Stomach (tissue), 9 donors: Measurements from ENCODE around the gene TRIM24. TPM values are rescaled to one million over a fixed set of nuclear protein-coding genes. Genes with fewer than 3 reads are reported as not detected.
A peak's percentile ranks its signal among the peaks of the same experiment; 100 is the strongest.
"Not testable (repeated sequence)": the region's sequence is repeated elsewhere in the genome, so short reads cannot be mapped to it uniquely, and the experiment has no call there.

ENCODE experiments used
- DNase-seq, 2 donors: peaks; one replicate each; pipeline versions ENCODE4 v3.0.0 to v3.0.0-alpha.2; 2013 to 2019
- H3K27ac ChIP-seq, 5 donors: fragments of 200-600 bp in 4 of 5; sonication (generic) in 4 of 5; one replicate each; pipeline ENCODE4 v1.5.1; 2013 to 2019; ENCODE audit warnings: mild to moderate bottlenecking in 1 of 5, moderate library complexity in 1 of 5
- H3K27me3 ChIP-seq, 3 donors: fragments of 200-600 bp; sonication (generic); one replicate each; pipeline ENCODE4 v1.5.1; 2017 to 2019; ENCODE audit warnings: mixed run types in 1 of 3
- H3K36me3 ChIP-seq, 4 donors: fragments of 200-600 bp; sonication (generic); 1 replicate in 3 of 4; 2 replicates in 1 of 4; pipeline ENCODE4 v1.5.1; 2016 to 2019
- H3K4me1 ChIP-seq, 4 donors: fragments of 200-600 bp; sonication (generic); one replicate each; pipeline ENCODE4 v1.5.1; 2016 to 2019
- H3K4me3 ChIP-seq, 4 donors: fragments of 200-600 bp; sonication (generic) in 3 of 4; one replicate each; pipeline ENCODE4 v1.5.1; 2016 to 2019; ENCODE audit warnings: mild to moderate bottlenecking in 1 of 4
- H3K9me3 ChIP-seq, 4 donors: fragments of 200-600 bp; sonication (generic); one replicate each; pipeline ENCODE4 v1.5.1; 2016 to 2019
- EP300 ChIP-seq: sonication (generic); formaldehyde crosslinking; IDR thresholded peaks from one replicate; pipeline ENCODE4 v1.6.1; 2017; ENCODE audit warnings: antibody characterized with exemption
- POLR2A ChIP-seq, 4 donors: fragments of 450-650 bp; IDR thresholded peaks; one replicate each; pipeline ENCODE4 v1.6.1; 2016; ENCODE audit warnings: antibody characterized with exemption in 4 of 4, control low read depth in 2 of 4, mild to moderate bottlenecking in 1 of 4, moderate library complexity in 1 of 4
- POLR2AphosphoS5 ChIP-seq, 3 donors: sonication (generic); formaldehyde crosslinking; IDR thresholded peaks; one replicate each; pipeline ENCODE4 v1.6.1; 2016; ENCODE audit warnings: antibody characterized with exemption in 3 of 3
- WGBS, 5 donors: extraction: QIAGEN DNeasy Blood & Tissue Kit in 3 of 5; methylation state at CpG; one replicate each; pipeline versions ENCODE4 v1.1.5 to v1.1.7; 2013 to 2018; 5-methylcytosine and 5-hydroxymethylcytosine counted together
- intact Hi-C: fragments of 100-400 bp; cut with DNase I; formaldehyde crosslinking; loops from one replicate; pipeline ENCODE4 v1.15.1; 2023; ENCODE audit warnings: low total_unique reads
- polyA plus RNA-seq, 3 donors: library from polyadenylated mRNA; stranded (reverse); fragments of 200-250 nt; gene quantifications; one replicate each; pipeline ENCODE4 v1.2.3, GENCODE V29; 2013
- total RNA-seq, 5 donors: library from RNA; depleted of rRNA; stranded (reverse); fragments of >200 nt; gene quantifications; one replicate each; pipeline versions ENCODE4 v1.1.0 to v1.2.3, GENCODE V29; 2014 to 2016
- TF ChIP-seq, protein P1 (sequence below), 7 experiments: fragments of 450-650 bp in 4 of 7; fragments of 200-600 bp in 3 of 7; sonication (generic) in 3 of 7; IDR thresholded peaks; one replicate each; pipeline ENCODE4 v1.5.1; 2016 to 2019; ENCODE audit warnings: antibody characterized with exemption in 7 of 7, control low read depth in 2 of 7, mild to moderate bottlenecking in 1 of 7
- donor health status: healthy with polysubstance abuse.
- donor health status: Bipolar disorder and iron deficiency.
- donor health status: healthy.

The TRIM24 gene
- total and polyA plus RNA-seq, 8 donors: 5.5 to 32.0 (median 11.9) TPM

DNA sequence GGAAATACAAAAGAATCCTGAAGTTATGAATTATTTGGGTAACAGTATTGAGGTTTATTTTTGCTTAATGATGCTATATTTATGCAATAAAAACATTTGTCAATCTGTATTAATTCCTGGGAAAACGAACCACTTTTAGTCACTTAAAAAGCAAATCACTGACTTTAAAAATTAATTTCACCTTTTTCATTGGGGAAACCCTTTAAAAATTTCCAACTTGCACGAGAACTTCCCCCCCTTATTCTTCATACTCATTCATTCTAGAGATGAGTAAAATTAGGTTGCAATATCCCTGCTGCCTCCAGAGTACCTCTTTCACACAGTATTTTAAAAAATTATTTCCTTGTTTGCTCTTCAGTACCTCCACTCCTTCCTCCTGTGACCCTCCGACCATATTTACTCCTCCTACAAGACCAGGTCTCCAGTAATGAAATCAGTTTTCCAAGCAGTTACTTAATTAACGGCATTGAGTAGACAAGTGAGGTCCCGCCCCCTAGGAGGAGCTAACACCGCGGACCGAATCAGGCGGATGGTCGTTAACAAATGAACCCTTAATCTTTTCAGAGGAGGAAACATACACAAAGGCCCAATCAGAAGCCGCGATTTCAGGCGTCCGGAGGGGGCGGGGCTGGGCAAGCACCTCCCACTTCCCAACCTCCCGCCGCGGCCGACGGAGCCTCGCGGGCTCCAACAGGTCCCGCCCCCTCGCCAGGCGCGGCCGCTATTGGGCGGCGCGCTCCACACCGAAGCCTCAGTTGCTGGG lies 465 bp upstream of the TRIM24 start:
- Histone ChIP-seq H3K27me3 (no peaks in the 10 kb centered on the region), H3K27ac (peak overlapping the region in 4 of 5 donors; percentile 95 to 97 (median 96)), H3K9me3 (no peaks in the 10 kb centered on the region), H3K36me3 (no peaks in the 10 kb centered on the region), H3K4me1 (peaks cover 0 to 33% (median 22%) of the 10 kb centered on the region in 4 donors), H3K4me3 (peak overlapping the region; percentile 93 to 98 (median 96))
- 2 to 3% (median 2%) methylated on average over 23 to 31 of the region's 31 CpGs for WGBS, 5 donors
- intact Hi-C loops: no loop called here
- DNase-seq: peak; percentile 98 to 100
- peak in 1 of 3 donors; percentile 29 for TF ChIP-seq POLR2AphosphoS5 (IDR thresholded peaks at IDR 0.05)
- TF ChIP-seq POLR2A (IDR thresholded peaks at IDR 0.05): no peak
- no peak for TF ChIP-seq EP300
- TF ChIP-seq, protein P1, sequence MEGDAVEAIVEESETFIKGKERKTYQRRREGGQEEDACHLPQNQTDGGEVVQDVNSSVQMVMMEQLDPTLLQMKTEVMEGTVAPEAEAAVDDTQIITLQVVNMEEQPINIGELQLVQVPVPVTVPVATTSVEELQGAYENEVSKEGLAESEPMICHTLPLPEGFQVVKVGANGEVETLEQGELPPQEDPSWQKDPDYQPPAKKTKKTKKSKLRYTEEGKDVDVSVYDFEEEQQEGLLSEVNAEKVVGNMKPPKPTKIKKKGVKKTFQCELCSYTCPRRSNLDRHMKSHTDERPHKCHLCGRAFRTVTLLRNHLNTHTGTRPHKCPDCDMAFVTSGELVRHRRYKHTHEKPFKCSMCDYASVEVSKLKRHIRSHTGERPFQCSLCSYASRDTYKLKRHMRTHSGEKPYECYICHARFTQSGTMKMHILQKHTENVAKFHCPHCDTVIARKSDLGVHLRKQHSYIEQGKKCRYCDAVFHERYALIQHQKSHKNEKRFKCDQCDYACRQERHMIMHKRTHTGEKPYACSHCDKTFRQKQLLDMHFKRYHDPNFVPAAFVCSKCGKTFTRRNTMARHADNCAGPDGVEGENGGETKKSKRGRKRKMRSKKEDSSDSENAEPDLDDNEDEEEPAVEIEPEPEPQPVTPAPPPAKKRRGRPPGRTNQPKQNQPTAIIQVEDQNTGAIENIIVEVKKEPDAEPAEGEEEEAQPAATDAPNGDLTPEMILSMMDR (IDR thresholded peaks at IDR 0.05): peak in 3 of 7 experiments; percentile 29 to 48 (median 30)

DNA sequence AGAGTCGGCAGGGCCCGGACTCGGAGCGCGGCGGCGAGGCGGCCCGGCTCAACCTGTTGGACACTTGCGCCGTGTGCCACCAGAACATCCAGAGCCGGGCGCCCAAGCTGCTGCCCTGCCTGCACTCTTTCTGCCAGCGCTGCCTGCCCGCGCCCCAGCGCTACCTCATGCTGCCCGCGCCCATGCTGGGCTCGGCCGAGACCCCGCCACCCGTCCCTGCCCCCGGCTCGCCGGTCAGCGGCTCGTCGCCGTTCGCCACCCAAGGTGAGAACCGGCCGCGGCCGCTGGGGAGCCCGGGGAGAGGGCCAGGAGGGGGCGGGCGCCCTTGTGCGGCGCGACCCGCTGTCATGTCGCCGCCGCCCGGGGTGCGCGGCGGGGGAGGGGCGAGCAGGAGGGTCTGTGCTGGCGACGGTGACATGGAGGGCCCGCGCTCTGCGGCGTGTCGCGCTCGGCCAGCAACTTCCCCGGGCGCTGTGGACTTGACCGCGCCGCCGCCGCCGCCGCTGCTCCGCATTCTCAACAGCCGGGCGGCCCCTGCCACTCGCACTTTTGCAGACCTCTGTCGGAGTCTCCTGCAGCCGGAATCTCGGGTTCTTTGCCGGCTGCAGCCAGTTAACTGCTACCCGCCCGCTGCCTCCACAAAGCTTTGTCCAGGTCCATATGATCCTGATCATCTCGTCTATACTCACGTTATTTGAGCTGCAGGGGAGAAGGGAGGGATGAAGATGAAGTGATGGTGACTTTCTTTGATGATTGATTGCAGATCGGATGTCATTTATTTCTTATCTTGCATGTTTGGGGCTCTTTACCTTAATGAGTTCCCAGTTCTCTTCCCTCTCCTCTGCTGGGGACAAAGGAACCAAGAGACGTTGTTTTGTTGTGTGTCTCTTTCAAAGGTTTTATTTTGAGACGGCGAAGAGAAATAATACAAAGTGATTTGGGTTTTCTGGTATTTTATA lies 869 bp downstream of the TRIM24 start:
- H3K4me1 ChIP-seq: peaks cover 0 to 47% (median 32%) of the 10 kb centered on the region in 4 donors
- TF ChIP-seq, protein P1 (IDR thresholded peaks at IDR 0.05): no peak
- no peak for TF ChIP-seq EP300
- TF ChIP-seq POLR2AphosphoS5 (IDR thresholded peaks at IDR 0.05): no peak
- TF ChIP-seq POLR2A (IDR thresholded peaks at IDR 0.05): no peak
- peak; percentile 61 to 87 for DNase-seq
- H3K36me3 ChIP-seq: no peaks in the 10 kb centered on the region
- intact Hi-C loops: no loop called here
- 0 to 1% (median 0%) methylated on average over 21 to 84 of the region's 84 CpGs for WGBS, 5 donors
- H3K27me3 ChIP-seq: no peaks in the 10 kb centered on the region
- H3K27ac ChIP-seq: peak overlapping the region; percentile 95 to 97 (median 96)
- no peaks in the 10 kb centered on the region for H3K9me3 ChIP-seq
- peak overlapping the region; percentile 93 to 98 (median 96) for H3K4me3 ChIP-seq

DNA sequence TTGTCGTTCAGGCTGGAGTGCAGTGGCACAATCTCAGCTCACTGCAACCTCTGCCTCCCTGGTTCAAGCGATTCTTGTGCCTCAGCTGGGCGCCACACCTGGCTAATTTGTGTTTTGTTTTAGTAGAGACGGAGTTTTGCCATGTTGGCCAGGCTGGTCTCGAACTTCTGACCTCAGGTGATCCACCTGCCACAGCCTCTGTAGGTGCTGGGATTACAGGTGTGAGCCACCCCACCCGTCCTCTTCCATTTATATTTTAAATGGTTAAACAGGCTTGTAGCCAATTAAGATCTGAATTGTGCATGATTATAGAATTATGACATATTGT lies 3.2 kb downstream of the TRIM24 start:
- H3K4me3 ChIP-seq, H3K27ac ChIP-seq, DNase-seq, intact Hi-C loops, H3K9me3 ChIP-seq, H3K27me3 ChIP-seq, H3K36me3 ChIP-seq: not testable (repeated sequence)
- WGBS, 5 donors: 92 to 98% (median 96%) methylated on average over 6 of the region's 6 CpGs
- H3K4me1 ChIP-seq: peaks cover 5 to 55% (median 38%) of the 10 kb centered on the region in 4 donors

DNA sequence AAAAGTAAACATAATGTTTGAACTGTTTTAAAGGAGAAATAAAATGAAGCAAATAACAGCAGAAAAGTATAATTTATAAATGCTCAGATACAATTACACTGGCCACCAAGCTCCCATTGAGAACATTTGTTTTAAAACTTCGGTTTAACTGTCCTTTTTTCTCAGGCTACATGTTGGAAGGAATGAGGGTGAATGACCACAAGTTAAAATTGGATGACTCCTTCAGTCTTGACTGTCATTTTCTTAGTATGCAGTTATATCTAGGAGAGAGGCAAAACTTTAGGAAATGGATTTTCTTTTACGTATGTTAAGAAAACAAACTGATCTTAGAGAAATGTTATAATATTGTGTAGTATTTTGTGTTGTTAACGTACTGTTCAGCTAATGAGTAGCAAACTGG lies 5.0 kb downstream of the TRIM24 start:
- no peak overlapping the region for H3K4me3 ChIP-seq
- no peaks in the 10 kb centered on the region for H3K27me3 ChIP-seq
- peaks cover 14 to 68% (median 43%) of the 10 kb centered on the region in 4 donors for H3K4me1 ChIP-seq
- intact Hi-C loops: no loop called here
- TF ChIP-seq EP300: no peak
- TF ChIP-seq POLR2AphosphoS5 (IDR thresholded peaks at IDR 0.05): no peak
- TF ChIP-seq, protein P1 (IDR thresholded peaks at IDR 0.05): no peak
- no peak for TF ChIP-seq POLR2A (IDR thresholded peaks at IDR 0.05)
- no peaks in the 10 kb centered on the region for H3K36me3 ChIP-seq
- 55 to 78% (median 61%) methylated on average over 3 of the region's 3 CpGs for WGBS, 5 donors
- no peak overlapping the region for H3K27ac ChIP-seq
- DNase-seq: no peak
- no peaks in the 10 kb centered on the region for H3K9me3 ChIP-seq

DNA sequence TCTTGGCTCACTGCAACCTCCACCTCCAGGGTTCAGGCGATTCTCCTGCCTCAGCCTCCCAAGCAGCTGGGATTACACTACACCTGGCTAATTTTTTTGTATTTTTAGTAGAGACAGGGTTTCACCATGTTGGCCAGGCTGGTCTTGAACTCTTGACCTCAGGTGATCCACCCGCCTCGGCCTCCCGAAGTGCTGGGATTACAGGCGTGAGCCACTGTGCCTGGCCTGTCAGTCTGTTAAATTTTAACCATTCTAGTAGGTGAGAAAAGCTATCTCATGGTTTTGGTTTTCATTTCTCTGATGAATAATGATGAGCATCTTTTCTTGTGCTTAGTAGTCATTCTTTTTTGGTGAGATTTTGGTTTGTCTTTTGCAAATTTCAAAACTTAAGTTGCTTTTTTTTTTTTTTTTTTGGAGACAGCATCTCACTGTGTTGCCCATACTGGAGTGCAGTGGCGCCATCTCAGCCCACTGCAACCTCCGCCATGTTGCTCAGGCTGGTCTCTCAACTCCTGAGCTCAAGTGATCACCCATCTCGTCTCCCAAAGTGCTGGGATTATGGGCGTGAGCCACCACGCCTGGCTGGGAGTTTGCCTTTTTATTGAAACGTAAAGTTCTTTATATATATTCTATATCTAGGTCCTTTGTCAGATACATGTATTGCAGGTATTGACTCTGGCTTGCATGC lies 6.2 kb downstream of the TRIM24 start:
- H3K4me3 ChIP-seq, H3K27me3 ChIP-seq, H3K27ac ChIP-seq, H3K36me3 ChIP-seq, DNase-seq, H3K9me3 ChIP-seq, intact Hi-C loops: not testable (repeated sequence)
- 80 to 87% (median 84%) methylated on average over 11 of the region's 11 CpGs for WGBS, 5 donors
- peaks cover 19 to 80% (median 53%) of the 10 kb centered on the region in 4 donors for H3K4me1 ChIP-seq
